ENCODE measurements around the gene ANK2.

DNA sequence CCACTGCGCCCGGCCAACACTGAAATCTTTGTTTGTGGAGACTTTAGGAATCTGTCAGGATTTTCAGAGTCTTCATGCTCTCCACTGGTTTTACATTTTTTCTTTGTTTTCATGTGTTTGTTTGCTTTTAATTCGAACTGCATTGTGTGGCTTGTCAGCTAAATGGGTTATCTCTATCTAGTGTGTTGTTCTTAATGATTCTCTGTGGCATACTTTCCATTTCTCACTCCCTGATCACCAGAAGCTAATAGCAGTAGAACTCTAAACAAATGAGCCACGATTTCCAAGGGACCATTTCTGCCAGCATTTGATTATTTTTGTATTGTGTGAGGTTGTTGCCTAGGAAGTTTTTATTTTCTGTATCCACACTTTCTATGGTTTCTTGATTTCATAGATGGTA is 359.7 kb downstream of the ANK2 start:
- TF ChIP-seq, protein P1, sequence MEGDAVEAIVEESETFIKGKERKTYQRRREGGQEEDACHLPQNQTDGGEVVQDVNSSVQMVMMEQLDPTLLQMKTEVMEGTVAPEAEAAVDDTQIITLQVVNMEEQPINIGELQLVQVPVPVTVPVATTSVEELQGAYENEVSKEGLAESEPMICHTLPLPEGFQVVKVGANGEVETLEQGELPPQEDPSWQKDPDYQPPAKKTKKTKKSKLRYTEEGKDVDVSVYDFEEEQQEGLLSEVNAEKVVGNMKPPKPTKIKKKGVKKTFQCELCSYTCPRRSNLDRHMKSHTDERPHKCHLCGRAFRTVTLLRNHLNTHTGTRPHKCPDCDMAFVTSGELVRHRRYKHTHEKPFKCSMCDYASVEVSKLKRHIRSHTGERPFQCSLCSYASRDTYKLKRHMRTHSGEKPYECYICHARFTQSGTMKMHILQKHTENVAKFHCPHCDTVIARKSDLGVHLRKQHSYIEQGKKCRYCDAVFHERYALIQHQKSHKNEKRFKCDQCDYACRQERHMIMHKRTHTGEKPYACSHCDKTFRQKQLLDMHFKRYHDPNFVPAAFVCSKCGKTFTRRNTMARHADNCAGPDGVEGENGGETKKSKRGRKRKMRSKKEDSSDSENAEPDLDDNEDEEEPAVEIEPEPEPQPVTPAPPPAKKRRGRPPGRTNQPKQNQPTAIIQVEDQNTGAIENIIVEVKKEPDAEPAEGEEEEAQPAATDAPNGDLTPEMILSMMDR (IDR thresholded peaks at IDR 0.05; ENCODE audit: insufficient read depth, low read depth, low read length) = no peak
- TF ChIP-seq EZH2 (IDR thresholded peaks at IDR 0.05; ENCODE audit: insufficient read depth, low read length) = no peak

All from astrocyte (in vitro differentiated cells and primary cell).